HCT116 (cell line): ENCODE results near the gene HTR1E. TPM values are rescaled to one million over a fixed set of nuclear protein-coding genes. Genes with fewer than 3 reads are reported as not detected.

Source experiments
- ATAC-seq: fragments of 200-7000 bp; cut with Tn5 transposase; 2 replicates; pipeline ENCODE4 v1.9.1; 2020; ENCODE audit warnings: mild to moderate bottlenecking, moderate library complexity
- BruUV-seq: library from RNA; stranded (reverse); fragments of 400-500 nt; replicated peaks from 2 replicates; lab custom pipeline; 2021; lab: Mats Ljungman, UMichigan
- CTCF ChIA-PET: fragments of 300-600 bp; sonication (Branson Sonifier 250); formaldehyde crosslinking; loops from one replicate; lab custom pipeline; 2021; ENCODE audit warnings: antibody characterized with exemption; lab: Charles Lee
- POLR2A ChIA-PET: fragments of 300-600, 350-600 bp; sonication (Branson Sonifier 250); formaldehyde crosslinking; loops from one replicate; lab custom pipeline; 2021; ENCODE audit warnings: antibody characterized with exemption; lab: Charles Lee
- RAD21 ChIA-PET, 2 experiments: fragments of 300-600 bp; sonication (Branson Sonifier 250); formaldehyde crosslinking; loops; one replicate each; lab custom pipeline; 2023; ENCODE audit warnings: low total read pairs in 2 of 2; ENCODE audit not compliant: uncharacterized antibody in 2 of 2, unreplicated experiment in 2 of 2, low non-redundant PET in 1 of 2; lab: Charles Lee
- DNase-seq: peaks from one replicate; pipeline ENCODE4 v3.0.0-alpha.2; 2010; ENCODE audit warnings: low read depth, low spot score
- H2AFZ ChIP-seq: fragments of 200-600 bp; shearing (Covaris generic), sonication (generic); 2 replicates; pipeline ENCODE4 v1.6.1; 2017; ENCODE audit warnings: low read depth, mixed run types, mixed read lengths, antibody characterized with exemption, low read length; ENCODE audit not compliant: poor library complexity, severe bottlenecking
- H3K27ac ChIP-seq: 2 replicates; pipeline ENCODE4 v1.5.1; 2012; ENCODE audit warnings: low read depth, low read length
- H3K27me3 ChIP-seq: fragments of 200-600 bp; sonication (generic); 2 replicates; pipeline ENCODE4 v1.6.1; 2016; ENCODE audit warnings: mixed run types, low read length, mixed read lengths; ENCODE audit not compliant: insufficient read depth
- H3K36me3 ChIP-seq, 2 experiments: fragments of 200-500 bp in 1 of 2; fragments of 200-600 bp in 1 of 2; sonication (Bioruptor generic) in 1 of 2; sonication (generic) in 1 of 2; 2 replicates each; pipeline versions ENCODE4 v1.5.1 to v1.6.1; 2014 to 2016; ENCODE audit warnings: low read length in 2 of 2, inconsistent platforms in 1 of 2, mixed read lengths in 1 of 2, mixed run types in 1 of 2; ENCODE audit not compliant: insufficient read depth in 2 of 2, control insufficient read depth in 1 of 2
- H3K4me1 ChIP-seq, 2 experiments: fragments of 200-600 bp in 1 of 2; sonication (generic) in 1 of 2; 2 replicates each; pipeline versions ENCODE4 v1.5.1 to v1.6.1; 2012 to 2017; ENCODE audit warnings: low read length in 2 of 2, inconsistent platforms in 1 of 2, mild to moderate bottlenecking in 1 of 2, mixed read lengths in 1 of 2, mixed run types in 1 of 2, moderate library complexity in 1 of 2; ENCODE audit not compliant: insufficient read depth in 2 of 2, control insufficient read depth in 1 of 2
- H3K4me2 ChIP-seq: fragments of 200-600 bp; sonication (generic); 2 replicates; pipeline ENCODE4 v1.6.1; 2017; ENCODE audit warnings: mixed run types, low read length, mixed read lengths
- H3K4me3 ChIP-seq, 2 experiments: fragments of 200-600 bp in 1 of 2; sonication (generic) in 1 of 2; replicated peaks in 1 of 2; 2 replicates each; pipeline ENCODE4 v1.5.1; 2011 to 2016; ENCODE audit warnings: low read length in 2 of 2, control low read depth in 1 of 2, low read depth in 1 of 2, mild to moderate bottlenecking in 1 of 2, mixed read lengths in 1 of 2, mixed run types in 1 of 2
- H3K79me2 ChIP-seq: fragments of 200-600 bp; sonication (generic); 2 replicates; pipeline ENCODE4 v1.6.1; 2017; ENCODE audit warnings: mild to moderate bottlenecking, mixed run types, low read length, moderate library complexity, mixed read lengths; ENCODE audit not compliant: insufficient read depth
- H3K9ac ChIP-seq: fragments of 200-600 bp; sonication (generic); 2 replicates; pipeline ENCODE4 v1.6.1; 2016; ENCODE audit warnings: low read length, mixed read lengths
- H3K9me2 ChIP-seq: fragments of 200-600 bp; sonication (generic), shearing (Covaris generic); 2 replicates; pipeline ENCODE4 v1.6.1; 2017; ENCODE audit warnings: mixed run types, mild to moderate bottlenecking, moderate library complexity; ENCODE audit not compliant: insufficient read depth
- H3K9me3 ChIP-seq, 2 experiments: fragments of 200-500 bp in 1 of 2; fragments of 200-600 bp in 1 of 2; sonication (Bioruptor generic) in 1 of 2; sonication (generic) in 1 of 2; 2 replicates each; pipeline ENCODE4 v1.6.1; 2014 to 2017; ENCODE audit warnings: low read length in 2 of 2, mixed read lengths in 2 of 2, inconsistent platforms in 1 of 2, low read depth in 1 of 2, mild to moderate bottlenecking in 1 of 2, mixed run types in 1 of 2, moderate library complexity in 1 of 2; ENCODE audit not compliant: control insufficient read depth in 1 of 2, insufficient read depth in 1 of 2
- H4K20me1 ChIP-seq: fragments of 200-600 bp; sonication (generic), shearing (Covaris generic); 2 replicates; pipeline ENCODE4 v1.6.1; 2017; ENCODE audit warnings: mixed run types, mild to moderate bottlenecking, moderate library complexity; ENCODE audit not compliant: insufficient read depth
- ATF3 ChIP-seq: IDR thresholded peaks from 2 replicates; pipeline ENCODE4 v1.6.1; 2012
- CBX3 ChIP-seq: IDR thresholded peaks from 2 replicates; pipeline ENCODE4 v1.6.1; 2012; ENCODE audit warnings: low read depth
- CEBPB ChIP-seq: IDR thresholded peaks from 2 replicates; pipeline ENCODE4 v1.6.1; 2012; ENCODE audit warnings: low read depth
- CTCF ChIP-seq, 3 experiments: fragments of 200-600 bp in 1 of 3; sonication (generic) in 1 of 3; IDR thresholded peaks in 2 of 3; conservative IDR thresholded peaks in 1 of 3; 2 replicates each; pipeline ENCODE4 v1.5.1; 2012 to 2017; ENCODE audit warnings: low read depth in 2 of 3, low read length in 2 of 3, antibody characterized with exemption in 1 of 3, borderline replicate concordance in 1 of 3, control low read depth in 1 of 3, mild to moderate bottlenecking in 1 of 3, mixed read lengths in 1 of 3, mixed run types in 1 of 3, moderate library complexity in 1 of 3; ENCODE audit not compliant: insufficient read depth in 1 of 3
- EZH2 ChIP-seq: fragments of 200-600 bp; sonication (generic); IDR thresholded peaks from 2 replicates; pipeline ENCODE4 v1.6.1; 2017; ENCODE audit warnings: antibody characterized with exemption, mixed run types
- EZH2phosphoT487 ChIP-seq: fragments of 200-600 bp; IDR thresholded peaks from 2 replicates; pipeline ENCODE4 v1.6.1; 2018; ENCODE audit warnings: antibody characterized with exemption, borderline replicate concordance
- FOSL1 ChIP-seq: IDR thresholded peaks from 2 replicates; pipeline ENCODE4 v1.6.1; 2012; ENCODE audit warnings: low read depth
- MAX ChIP-seq: IDR thresholded peaks from 2 replicates; pipeline ENCODE4 v1.6.1; 2012
- RAD21 ChIP-seq: IDR thresholded peaks from 2 replicates; pipeline ENCODE4 v1.6.1; 2012; ENCODE audit warnings: low read depth, mild to moderate bottlenecking
- SIN3A ChIP-seq: IDR thresholded peaks from 2 replicates; pipeline ENCODE4 v1.6.1; 2012; ENCODE audit warnings: low read depth
- SRF ChIP-seq: IDR thresholded peaks from 2 replicates; pipeline ENCODE4 v1.6.1; 2012; ENCODE audit warnings: low read depth
- YY1 ChIP-seq: IDR thresholded peaks from 2 replicates; pipeline ENCODE4 v1.6.1; 2011; ENCODE audit warnings: low read length, low read depth, moderate library complexity, mild to moderate bottlenecking; ENCODE audit not compliant: insufficient replicate concordance; ENCODE audit errors: extremely low read depth
- intact Hi-C: fragments of 100-400 bp; cut with micrococcal nuclease; formaldehyde crosslinking; loops from 2 replicates; pipeline ENCODE4 v1.10.0; 2022
- total RNA-seq: library from RNA; stranded (reverse); gene quantifications from one replicate; pipeline ENCODE4 v1.2.1, GENCODE V29; 2021; ENCODE audit not compliant: unreplicated experiment

Gene HTR1E
- total RNA-seq, 1 experiment from 2014 or later = not detected

GRCh38 chr6:86964029-86964579, 26.8 kb downstream of the HTR1E start:
- no peaks in the 10 kb centered on the region for H3K36me3 ChIP-seq
- no peak for TF ChIP-seq EZH2phosphoT487
- TF ChIP-seq ATF3 = no peak
- TF ChIP-seq RAD21 = no peak
- no peak for TF ChIP-seq SRF
- H3K4me2 ChIP-seq = no peak overlapping the region
- ChIA-PET CTCF (no interaction called here), RAD21 (no interaction called here), POLR2A (no interaction called here)
- no peaks in the 10 kb centered on the region for H3K9me3 ChIP-seq
- intact Hi-C loops = no loop called here
- H3K9me2 ChIP-seq = no peaks in the 10 kb centered on the region
- H3K9ac ChIP-seq = no peak overlapping the region
- DNase-seq = no peak
- H3K79me2 ChIP-seq = no peaks in the 10 kb centered on the region
- no peak overlapping the region for H3K4me3 ChIP-seq
- no peak for ATAC-seq
- H3K27ac ChIP-seq = no peak overlapping the region
- no peaks in the 10 kb centered on the region for H3K4me1 ChIP-seq
- no TSS peak for BruUV-seq
- H3K27me3 ChIP-seq = peaks cover 8% of the 10 kb centered on the region
- no peaks in the 10 kb centered on the region for H4K20me1 ChIP-seq
- H2AFZ ChIP-seq = no peak overlapping the region

- H3K9ac ChIP-seq = no peak overlapping the region
- no peaks in the 10 kb centered on the region for H3K9me3 ChIP-seq
- RAD21 ChIA-PET = no interaction called here
- H3K79me2 ChIP-seq = no peaks in the 10 kb centered on the region
- TF ChIP-seq ATF3 = no peak
- no peak for TF ChIP-seq FOSL1
- no peak for TF ChIP-seq SIN3A
- no peak for TF ChIP-seq CEBPB
- no peak for TF ChIP-seq SRF
- no peak for TF ChIP-seq MAX
- TF ChIP-seq RAD21 = no peak
- no peak for TF ChIP-seq YY1
- no peak for TF ChIP-seq EZH2
- no peak for TF ChIP-seq CBX3
- TF ChIP-seq CTCF (IDR thresholded peaks at IDR 0.05 in 2 of 3, conservative IDR thresholded peaks at IDR 0.05 in 1 of 3; ENCODE audit: borderline replicate concordance in 1 of 3, insufficient read depth in 1 of 3, low read depth in 2 of 3, low read length in 2 of 3) = no peak
- TF ChIP-seq, all 23 proteins: peak for 0
- ChIA-PET POLR2A (no interaction called here), CTCF (no interaction called here)
- BruUV-seq = no TSS peak
- no peaks in the 10 kb centered on the region for H4K20me1 ChIP-seq
- no peak overlapping the region for H3K4me3 ChIP-seq
- ATAC-seq (no peak), DNase-seq (no peak)
- no peaks in the 10 kb centered on the region for H3K36me3 ChIP-seq
- no peaks in the 10 kb centered on the region for H3K9me2 ChIP-seq
- intact Hi-C loops = no loop called here
- no peak overlapping the region for H2AFZ ChIP-seq
- H3K27me3 ChIP-seq = peaks cover 22% of the 10 kb centered on the region
- no peaks in the 10 kb centered on the region for H3K4me1 ChIP-seq
- H3K27ac ChIP-seq = no peak overlapping the region
- no peak overlapping the region for H3K4me2 ChIP-seq
Measured at GRCh38 chr6:86966271-86966670, 28.9 kb downstream of the HTR1E start.
